HG03097 (cell line): ENCODE measurements around the gene DNAJB6.

Source experiments
- ATAC-seq: cut with Tn5 transposase; IDR thresholded peaks from one replicate; pipeline ENCODE4 v1.9.1; 2021; ENCODE audit not compliant: unreplicated experiment, low FRiP score

DNAJB6 gene

DNA sequence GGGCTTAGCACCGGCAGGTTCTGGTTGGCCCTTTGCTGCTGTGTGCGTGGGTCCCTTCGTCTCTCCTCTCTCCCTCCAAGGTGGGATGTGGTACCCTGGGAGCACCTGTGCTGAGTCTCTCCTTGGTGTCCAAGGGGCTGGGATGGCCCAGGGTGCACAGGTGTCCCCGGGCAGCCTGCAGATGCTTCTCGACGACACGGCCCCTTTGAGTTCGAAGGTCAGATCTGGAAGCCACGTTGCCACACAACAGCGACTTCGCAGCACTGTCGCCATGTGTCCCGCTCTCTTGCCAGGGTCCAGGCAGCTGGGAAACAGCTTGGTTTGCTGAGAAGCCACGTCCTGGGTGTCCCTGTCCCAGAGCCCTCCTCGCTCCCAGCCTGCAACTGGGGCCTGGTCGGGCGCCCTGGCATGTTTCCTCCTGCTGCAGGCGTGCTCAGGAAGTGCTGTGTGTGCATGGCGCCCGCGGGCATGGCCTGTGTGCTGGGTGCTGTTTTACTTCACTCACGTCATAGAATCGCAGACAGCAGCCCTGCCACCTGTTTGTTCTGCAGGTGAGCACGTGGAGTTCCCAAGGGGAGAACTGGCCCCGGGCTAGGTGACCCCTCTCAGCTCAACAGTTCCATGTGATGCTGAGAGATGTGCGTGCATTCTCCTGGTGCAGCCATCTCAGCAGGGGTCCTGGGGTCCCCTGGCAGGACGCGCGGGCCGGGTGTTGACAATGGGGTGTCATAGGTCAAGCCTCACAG is 70.9 kb downstream of the DNAJB6 start:
- ATAC-seq, result no peak

DNA sequence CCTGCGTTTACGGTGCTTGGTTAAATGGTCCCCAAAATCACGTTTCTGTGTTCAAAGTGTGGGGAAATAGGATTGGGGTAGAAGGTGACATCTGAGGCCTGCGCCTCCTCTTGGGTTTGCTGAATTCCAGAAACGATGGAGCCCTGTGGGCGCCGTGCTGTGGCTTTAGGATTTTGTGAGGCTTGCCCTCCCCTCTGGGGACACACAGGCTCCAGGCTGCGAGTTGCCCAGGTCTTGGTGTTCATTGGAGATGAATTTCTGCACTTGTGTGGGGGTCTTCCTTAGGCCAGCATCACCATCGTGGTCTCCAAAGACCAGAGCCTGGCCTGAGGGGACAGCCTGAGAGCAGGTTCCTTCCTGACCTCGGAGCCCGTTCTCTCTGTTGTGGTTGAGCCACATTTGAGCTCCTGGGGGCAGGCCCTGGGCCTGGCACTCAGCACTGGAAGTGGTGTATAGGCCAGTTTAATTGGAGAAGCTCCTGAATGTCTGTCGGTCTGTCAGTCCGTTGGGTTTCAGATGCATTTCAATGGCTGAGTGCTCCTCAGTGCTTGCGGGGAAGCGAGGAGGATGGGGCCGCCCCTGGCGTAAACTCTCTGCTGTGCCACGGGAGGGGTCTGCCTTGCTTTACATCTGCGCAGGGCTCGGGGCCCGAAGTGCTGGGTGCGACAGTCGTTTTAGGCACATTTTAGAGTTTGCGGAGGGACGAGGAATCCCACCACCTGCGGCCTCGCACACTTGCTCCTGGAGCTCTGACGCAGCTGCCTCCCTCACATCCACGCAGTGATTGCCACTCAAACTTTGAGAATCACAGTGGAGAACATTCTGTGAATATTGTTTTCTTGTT is 71.7 kb downstream of the DNAJB6 start:
- no peak for ATAC-seq

DNA sequence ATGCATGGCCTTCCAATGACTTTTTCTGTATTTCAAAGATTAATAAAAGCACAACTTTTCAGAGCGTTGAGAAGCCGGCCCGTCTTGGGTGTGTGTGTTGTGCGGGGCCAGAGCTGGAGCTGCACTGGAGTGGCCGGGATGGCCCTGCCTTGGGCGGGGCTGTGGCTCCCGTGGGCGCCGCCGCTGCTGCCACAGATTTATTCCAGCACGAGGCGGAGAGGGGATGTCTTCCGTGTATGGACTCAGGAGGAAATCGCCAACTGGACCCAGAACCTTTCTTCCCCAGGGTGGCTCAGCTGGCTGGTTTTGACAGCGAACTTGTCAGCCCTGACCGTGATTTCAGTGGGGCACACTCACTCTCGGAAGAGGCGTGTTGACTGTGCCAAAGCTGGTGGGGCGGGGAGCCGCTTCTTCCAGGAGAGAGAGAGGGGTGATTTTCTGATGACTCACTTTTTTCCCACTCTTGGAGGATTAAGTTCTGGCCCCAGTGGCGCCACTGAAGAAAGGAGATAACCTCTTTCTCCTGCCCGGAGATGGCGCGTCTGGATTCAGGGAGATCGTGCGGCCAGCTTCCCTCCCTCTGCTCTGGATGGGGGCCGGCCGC is 72.4 kb downstream of the DNAJB6 start:
- no peak for ATAC-seq

DNA sequence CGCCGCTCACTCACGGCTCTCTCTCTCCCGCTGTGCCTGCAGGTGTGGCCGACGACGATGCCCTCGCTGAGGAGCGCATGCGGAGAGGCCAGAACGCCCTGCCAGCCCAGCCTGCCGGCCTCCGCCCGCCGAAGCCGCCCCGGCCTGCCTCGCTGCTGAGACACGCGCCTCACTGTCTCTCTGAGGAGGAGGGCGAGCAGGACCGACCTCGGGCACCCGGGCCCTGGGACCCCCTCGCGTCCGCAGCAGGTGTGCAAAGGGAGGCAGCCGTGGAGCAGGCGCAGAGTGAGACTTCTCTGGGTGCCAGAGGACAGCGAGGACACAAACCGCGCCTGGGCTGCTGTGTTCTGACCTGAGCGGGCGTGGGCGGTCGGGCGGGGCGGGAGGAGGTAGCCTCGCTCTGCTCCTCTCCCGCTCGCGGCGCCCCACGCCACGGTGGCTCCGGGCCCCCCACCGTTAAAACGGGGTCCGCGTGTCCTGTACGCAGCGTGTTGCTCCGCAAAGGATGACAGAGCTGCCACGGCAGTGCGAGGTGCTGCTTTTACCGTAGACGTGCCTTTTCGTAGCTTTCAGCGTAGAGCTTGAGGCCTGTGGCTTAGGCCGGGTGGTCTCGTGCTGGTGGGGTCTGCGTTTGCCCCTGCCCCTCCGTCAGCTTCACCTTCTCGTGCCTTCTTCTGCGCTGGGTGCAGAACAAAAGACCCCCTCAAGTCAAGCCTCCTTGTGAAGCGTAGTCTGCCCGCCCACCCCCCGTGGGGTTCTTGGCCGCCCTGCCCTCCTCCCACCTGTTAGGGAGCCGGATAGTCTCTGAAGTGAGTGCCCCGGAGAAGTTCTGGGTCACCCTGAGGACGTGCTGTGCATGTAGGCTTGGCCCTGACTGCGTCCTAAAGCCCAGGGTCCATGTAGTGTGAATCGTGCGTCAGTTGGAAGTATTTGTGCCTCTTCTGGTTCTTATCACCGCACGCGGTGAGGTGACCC is 73.2 kb downstream of the DNAJB6 start:
- no peak for ATAC-seq

DNA sequence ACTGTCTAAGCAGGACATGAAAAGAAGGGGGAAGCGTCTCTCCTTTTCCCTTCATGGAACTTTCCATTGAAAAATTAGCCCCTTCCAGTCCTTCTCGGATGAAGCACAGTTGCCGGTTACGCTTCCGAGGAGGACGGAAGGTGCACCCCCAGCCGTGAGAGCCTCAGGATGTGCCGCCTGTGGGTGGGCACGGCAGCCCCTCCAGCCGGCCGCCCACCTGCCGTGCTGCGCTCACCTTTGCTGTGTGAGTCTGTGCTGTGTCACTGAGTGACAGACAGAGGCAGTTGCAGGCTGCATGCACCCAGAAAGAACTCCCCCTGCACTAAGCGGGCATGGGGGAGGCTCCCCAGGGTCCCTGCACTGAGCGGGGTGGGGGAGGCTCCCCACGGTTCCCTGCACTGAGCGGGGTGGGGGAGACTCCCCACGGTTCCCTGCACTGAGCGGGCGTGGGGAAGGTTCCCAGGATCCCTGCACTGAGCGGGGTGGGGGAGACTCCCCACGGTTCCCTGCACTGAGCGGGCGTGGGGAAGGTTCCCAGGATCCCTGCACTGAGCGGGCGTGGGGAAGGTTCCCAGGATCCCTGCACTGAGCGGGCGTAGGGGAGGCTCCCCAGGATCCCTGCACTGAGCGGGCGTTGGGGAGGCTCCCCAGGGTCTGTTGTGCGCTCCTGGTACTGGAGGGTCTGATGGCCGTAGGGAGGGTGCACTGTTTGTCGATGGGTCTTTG is 74.2 kb downstream of the DNAJB6 start:
- ATAC-seq, result no peak

DNA sequence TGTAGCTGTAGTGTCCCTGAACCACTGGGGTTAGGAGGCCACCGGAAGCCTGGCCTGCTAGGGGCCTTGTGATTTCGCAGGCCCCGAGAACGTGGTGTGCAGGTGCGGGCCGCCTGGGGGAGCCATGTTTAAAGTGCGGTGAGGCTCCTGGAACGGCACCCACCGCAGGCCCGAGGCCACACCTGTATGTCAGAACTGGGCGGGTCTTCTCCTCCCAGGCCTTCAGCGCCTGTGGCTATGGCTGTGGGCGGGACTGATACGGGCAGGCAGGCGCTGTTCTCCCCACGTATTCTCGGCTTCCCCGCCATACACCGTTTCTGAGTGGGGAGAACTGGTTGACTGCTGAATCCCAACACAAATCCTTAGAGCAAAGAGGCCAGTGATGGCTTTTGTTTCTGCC is 74.8 kb downstream of the DNAJB6 start:
- ATAC-seq, result no peak

DNA sequence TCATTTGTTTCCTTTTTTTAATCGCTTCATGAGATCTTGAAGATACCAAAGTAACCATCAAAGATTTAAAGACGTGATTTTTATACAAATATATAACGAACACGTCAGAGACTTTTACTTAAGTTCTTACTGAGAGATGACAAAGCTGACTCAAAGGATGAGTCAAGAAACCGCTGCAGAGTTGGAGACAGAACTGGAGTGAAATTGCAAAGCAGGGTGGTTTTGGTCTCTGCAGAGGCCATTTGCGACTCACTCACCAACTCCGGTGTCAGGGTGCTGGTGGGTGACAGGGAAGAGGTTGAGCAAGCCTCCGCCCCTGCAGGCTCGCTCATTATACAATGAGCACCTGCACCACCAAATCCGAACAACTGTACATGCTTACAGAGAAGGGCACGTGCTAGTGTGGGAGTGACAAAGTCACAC is 75.2 kb downstream of the DNAJB6 start:
- no peak for ATAC-seq

DNA sequence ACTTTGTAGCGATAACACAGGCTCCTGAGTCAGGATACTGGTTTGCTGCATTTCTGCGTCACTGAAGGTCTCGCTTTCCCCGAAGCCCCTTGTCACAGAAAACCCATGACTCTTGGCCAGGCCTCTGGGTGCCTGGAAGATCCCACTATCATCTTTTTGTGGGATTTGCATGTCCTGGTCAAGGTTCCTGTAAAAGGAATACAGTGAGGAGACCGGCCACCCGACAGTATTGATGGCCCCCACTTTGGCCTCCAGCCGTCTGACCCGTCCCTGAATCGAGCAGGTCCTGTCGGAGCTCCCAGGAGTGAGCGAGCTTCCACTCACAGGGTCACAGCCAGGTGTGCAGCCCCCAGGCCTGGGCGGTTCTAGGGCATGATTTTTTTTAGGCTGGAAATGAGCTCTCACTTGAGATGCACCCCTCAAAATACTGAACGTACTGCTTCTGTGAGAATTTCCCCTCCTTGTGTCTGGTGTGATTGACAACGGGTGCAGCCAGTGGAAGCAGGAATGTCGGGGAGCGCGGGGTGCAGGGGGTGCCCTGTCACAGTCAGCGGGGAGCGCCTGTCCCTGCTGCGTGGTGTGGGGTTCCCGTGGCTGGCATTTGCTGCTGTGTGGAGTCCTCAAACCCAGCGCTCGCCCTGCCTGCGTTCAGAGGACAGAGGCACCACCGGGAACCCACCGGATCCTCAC is 75.8 kb downstream of the DNAJB6 start:
- no peak for ATAC-seq

DNA sequence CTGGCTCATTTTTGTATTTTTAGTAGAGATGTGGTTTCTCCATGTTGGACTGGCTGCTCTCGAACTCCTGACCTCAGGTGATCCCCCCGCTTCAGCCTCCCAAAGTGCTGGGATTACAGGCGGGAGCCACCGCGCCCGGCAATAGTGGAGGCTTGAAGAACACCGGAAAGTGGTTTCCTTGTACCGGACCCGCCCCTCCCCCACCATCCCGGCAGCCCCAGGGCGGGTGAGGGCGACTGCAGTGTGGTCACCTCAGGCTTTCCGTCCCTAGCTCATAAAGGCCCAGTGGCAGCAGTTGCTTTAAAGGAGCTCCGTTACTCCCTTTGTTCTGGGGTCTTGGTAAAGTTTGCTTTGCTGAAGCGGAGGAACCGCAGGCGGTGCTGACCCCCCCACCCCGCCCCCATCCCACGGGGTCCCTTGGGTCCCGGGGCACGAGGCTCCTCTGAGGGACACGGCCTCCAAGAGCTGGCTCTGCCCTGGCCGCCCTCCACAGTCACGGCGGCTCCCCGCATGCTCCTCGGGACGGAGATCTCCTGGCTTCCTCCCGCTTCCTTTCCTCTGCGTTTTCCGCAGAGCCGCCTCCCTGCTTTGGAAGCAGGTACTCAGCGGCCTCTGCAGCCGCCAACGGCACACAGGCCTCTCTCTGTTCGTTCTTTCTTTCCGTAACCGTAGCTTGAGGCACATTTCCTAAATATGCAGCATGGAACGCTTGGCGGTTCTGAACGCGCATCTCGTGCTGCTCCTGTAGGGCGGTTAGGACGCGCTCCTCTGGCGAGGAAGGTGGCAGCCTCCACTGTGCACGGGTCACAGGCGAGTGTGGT is 77.3 kb downstream of the DNAJB6 start:
- no peak for ATAC-seq

DNA sequence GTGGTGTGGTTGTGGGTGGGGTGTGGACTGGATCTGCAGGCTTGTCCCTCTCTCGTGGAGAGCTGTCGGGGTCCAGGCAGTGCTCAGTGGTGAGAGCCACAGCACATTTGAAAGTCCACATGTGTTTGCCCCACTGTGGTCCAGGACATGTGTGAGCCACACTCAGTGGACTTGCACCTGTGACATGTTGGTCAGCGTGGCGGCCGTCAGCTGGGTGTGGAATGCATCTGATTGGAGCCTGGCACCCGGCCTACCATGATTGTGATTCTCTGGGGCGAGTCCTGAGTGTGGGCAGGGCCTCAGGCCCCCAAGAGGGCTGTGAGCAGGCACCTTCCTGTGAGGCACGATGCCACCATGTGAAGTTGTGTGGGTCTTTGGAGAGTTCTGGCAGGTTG is 77.9 kb downstream of the DNAJB6 start:
- ATAC-seq, result no peak

DNA sequence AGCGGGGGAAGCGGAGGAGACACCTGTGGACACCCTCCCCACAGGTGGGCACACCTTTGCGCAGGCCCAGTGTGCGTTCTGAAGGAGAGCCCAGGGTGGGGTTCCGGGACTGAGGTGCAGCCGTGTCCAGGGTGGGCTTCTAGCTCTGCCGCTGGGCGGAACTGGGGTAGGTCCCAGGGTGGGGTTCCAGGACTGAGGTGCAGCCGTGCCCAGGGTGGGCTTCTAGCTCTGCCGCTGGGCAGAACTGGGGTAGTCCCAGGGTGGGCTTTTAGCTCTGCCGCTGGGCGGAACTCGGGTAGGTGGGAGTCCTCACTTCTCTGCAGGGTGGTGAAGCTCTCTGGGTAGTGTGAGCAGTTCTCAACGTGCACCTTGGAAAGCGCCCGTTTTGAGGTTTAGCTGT is 78.7 kb downstream of the DNAJB6 start:
- ATAC-seq, result no peak

DNA sequence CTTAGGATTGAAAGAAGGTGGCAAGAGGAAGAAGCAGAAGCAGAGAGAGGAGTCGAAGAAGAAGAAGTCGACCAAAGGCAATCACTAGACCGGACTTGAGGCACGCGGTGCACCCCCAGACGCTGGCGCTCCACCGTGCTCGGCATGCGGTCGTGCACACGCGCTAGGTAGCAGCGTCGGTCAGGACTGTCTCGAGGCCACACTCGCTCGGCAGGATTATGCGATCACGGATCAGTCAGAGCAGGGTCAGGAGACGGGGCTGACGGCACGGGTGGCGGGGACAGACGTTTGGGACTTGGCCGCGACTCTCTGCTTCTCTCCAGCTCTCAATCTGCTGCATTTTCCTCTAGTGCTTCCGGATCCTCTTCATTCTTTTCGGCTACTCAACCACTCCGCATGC is 79.2 kb downstream of the DNAJB6 start:
- no peak for ATAC-seq

DNA sequence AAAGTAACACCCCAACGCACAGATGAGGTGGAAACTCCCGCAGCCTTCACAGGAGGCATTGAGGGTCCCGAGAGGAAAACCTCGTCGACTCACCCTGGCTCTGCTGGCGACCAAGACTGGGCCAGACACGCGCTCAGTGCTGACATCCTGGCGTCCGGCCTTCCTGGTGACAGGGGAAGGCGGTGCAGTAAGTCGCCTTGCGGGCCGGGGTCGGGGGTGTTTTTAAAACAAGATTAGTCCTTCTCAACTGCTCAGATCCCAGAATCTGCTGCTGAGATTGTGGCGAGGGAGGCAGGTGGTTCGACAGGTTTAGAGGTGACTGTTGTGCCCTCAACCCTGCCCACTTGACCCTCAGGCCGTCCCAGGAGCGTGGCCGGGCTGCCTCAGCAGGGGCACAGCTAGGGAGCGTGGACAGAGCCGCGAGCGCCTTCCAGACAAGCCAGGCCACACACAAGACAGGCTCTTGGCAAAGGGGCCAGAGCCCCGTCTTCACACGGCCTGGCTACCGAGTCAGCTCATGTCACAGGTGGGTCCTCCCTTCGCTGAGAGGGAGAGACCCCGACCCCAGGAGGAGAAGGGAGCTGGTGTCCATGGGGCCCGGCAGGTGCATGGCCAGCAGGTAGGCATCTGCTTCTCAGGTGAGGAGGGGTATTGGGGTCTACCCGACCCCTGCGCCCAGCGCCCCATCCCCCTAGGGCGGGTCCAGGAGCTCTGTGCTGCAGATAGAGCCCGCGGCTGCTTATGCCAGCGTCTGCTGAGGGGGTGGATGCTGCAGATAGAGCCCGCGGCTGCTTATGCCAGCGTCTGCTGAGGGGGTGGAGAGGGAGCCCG is 81.6 kb downstream of the DNAJB6 start:
- ATAC-seq, result no peak

DNA sequence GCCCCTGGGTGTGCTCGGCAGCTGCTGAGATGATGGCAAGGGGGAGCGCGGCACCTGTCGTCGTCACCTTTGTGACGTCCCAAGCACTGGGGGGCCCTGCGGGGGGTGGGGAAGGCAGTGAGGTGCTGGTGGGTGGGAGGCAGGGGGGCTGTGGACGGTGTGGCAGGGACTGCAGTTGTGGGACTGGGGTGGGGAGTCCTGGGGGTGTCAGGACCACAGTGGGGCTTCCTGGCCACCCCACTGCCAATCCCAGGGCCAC is 82.2 kb downstream of the DNAJB6 start:
- ATAC-seq, result no peak

DNA sequence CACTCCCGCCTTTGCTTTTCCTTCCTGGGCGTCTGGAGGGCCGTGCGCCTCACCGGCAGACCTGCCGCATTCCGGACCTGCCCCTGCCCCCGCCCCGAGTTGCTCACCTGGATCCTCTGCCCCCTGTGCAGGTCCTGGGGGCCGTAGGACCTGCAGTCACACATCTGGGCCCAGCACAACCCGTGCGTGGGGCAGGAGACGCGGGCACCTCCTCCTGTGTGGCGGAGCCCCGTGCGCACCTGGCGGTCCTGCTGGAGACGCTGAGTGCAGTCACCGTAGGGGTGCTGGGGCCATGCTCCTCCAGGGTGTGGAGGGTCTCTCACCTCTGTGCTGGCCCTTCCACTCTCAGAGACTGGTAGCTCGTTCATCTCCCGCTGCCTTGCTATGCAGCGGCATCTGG is 85.5 kb downstream of the DNAJB6 start:
- ATAC-seq, result no peak

DNA sequence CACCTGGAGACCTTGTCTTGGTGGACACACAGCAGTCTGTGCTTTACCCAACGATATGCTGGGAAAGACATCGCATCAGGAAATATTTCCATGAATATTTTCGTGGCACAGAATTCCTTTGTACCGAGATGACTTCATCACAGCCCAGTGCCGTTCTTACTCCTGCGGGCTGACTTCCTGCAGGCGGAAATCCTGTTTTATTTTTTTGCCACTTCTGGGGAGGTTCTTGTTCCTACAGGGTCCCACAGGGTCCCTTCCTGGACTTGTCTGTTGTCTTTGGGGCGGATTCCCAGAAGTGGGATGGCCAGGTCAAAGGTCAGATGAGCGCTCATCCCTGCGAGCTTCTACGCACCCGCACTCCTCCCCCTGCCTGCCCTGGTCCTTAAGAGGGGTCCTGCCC is 86.5 kb downstream of the DNAJB6 start:
- no peak for ATAC-seq

DNA sequence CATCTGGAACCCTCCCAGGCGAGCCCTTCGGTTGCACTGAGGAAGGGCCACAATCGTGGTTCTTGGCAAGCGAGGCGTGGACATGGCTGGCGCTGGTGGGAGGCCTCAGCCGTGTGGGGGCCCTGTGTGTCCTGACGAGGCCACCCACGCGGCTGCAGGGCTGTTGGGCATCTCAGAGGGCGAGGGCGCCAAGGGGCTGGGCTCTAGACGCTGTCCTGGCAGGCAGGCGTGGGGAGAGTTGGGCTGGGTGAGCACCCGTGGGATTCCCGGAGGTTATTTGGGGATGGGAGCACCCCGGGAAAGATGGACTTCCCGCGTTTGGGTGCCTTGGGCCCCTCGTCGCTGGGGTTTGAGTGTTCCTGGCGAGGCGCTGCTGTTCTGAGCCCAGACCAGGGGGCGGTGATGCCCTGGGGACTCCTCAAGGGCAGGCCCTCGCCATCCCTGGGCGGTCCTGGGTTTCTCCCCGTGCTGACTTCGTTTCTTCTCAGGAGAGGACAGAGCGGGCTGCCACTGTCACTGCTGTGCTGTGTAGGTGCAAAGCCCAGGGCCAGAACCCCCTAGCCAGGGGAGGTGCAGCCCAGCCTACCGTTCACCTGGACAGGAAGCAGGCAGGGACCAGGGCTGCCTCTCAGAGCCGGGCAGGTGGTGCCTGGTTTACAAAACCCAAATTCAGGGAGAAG is 87.2 kb downstream of the DNAJB6 start:
- no peak for ATAC-seq
